ENCODE results near the gene VTI1A.

Gene VTI1A

DNA sequence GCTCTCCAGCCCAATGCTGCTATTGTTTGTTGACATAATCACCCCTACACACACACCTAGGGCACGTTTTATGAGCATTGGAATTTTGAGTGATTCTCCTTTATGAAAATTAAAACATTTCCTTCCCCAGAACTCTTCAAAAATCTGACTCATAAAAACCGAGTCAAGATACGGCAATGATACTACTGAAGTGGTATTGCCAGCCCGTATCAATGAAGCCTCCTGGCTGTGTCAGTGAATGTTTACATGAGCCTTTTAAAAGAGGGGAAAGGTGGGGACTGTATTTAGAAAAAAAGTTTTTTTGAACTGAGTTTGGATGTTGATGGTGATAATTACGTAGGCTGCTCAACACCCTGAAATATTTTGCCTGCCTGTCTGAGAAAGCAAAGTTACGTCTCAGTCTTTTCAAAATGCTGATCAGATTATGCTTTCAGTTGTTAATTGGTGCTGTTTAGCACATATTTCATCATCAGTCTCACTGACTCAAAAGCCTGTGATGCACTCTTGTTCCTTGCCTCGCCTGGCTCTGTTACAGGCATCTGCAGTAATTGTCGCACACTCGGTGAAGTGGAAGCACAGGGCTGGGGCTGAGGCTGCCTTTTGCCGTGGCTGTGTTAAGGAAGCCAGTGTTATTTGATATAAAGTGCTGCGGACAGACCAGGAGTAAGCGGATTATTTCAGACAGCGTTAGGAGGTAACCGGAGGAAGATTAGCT lies 345.6 kb downstream of the VTI1A start:
- DNase-seq = no peak

GRCh38 chr10:112793202-112793921 lies 346.3 kb downstream of the VTI1A start:
- DNase-seq = no peak

DNA sequence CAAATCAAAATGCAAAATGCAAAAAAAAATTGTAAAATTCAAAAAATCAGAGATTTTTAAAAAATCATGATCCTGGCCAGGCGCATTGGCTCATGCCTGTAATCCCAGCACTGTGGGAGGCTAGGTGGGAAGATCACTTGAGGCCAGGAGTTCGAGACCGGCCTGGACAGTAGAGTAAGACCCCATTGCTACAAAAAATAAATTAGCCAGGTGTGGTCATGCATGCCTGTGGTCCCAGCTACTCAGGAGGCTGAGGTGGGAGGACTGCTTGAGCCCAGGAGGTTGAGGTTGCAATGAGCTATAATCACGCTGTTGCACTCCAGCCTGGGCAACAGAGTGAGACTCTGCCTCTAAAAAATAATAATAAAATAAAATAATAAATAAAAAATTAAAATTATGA lies 347.2 kb downstream of the VTI1A start:
- DNase-seq = no peak

GRCh38 chr10:112795067-112795466 lies 348.1 kb downstream of the VTI1A start:
- no peak for DNase-seq

GRCh38 chr10:112797197-112797596 lies 350.2 kb downstream of the VTI1A start:
- no peak for DNase-seq

- no peak for DNase-seq
Measured at GRCh38 chr10:112797855-112798254, 350.8 kb downstream of the VTI1A start.

DNA sequence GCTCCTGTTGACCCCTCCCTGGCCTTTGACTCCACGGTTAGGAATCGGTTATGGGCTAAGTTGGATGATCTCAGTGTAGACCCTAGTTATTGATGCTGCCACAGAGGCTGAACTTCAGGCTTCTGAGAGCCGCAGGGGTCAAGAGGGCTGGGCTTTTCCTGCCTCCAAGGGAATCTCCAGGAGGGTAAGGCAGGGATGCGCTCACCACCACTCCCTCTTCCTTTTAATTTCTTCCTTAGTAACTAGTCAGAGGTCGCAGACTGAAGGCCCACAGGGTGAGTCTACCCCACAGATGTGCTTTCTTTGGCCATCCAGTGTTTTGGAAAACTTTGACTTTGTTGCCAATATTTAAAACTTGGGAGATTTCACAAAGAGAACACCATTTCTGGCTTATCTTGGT lies 352.0 kb downstream of the VTI1A start:
- no peak for DNase-seq

GRCh38 chr10:112799726-112800510 lies 352.9 kb downstream of the VTI1A start:
- DNase-seq = no peak

DNA sequence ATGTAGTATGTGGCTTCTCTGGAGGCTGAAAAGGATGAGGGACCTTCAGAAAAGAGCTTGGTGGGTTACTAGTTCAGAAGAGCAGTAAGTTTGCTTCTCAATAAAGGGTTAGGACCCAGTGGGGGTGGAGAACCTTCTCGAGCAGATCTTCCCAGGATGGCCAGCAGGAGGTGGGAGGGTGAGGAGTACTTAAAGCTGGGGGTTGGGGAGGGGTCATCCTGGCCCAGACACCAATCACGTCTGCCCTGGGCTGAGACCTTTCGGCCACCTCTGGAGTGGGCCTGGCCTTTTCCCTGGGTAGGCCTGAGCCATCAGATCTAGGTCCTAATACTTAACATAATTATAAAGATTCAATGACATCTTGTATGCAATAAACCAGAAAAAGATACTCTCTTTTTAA lies 354.0 kb downstream of the VTI1A start:
- no peak for DNase-seq

- no peak for DNase-seq
Measured at GRCh38 chr10:112801748-112802147, 354.7 kb downstream of the VTI1A start.

DNA sequence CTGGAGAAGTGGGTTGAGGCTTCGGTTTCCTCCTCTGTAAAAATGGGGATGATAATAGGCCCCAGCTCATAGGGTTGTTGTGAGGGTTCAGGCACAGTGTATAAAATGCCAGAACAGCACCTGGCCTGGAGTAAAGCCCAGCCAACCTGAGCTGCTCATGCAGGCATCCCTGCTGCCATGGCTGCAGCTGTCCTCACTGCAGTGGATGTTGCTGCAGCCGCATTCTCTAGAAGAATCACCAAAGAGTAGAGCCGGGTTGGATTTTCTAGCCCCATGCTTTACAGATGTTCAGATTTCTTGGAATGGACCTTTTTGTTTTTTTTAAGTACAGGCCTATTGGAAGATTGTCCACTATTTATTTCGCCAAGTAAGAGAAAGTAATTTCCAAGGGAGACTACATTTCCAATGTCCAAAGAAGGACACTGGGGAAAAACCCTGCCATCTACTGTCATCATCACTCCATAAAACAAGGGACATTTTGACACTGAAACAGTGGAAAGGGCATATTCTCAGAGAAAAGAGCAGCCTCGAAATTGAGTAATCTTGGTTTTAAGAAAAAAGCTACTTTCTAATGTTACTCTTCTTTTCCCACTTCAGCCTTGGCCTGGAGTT lies 355.5 kb downstream of the VTI1A start:
- no peak for DNase-seq

GRCh38 chr10:112803961-112804401 lies 357.0 kb downstream of the VTI1A start:
- DNase-seq = no peak

GRCh38 chr10:112805254-112805590 lies 358.2 kb downstream of the VTI1A start:
- no peak for DNase-seq

GRCh38 chr10:112805701-112806100 lies 358.7 kb downstream of the VTI1A start:
- DNase-seq = no peak

GRCh38 chr10:112807013-112807412 lies 360.0 kb downstream of the VTI1A start:
- DNase-seq = no peak

GRCh38 chr10:112809736-112810135 lies 362.7 kb downstream of the VTI1A start:
- DNase-seq = no peak

DNA sequence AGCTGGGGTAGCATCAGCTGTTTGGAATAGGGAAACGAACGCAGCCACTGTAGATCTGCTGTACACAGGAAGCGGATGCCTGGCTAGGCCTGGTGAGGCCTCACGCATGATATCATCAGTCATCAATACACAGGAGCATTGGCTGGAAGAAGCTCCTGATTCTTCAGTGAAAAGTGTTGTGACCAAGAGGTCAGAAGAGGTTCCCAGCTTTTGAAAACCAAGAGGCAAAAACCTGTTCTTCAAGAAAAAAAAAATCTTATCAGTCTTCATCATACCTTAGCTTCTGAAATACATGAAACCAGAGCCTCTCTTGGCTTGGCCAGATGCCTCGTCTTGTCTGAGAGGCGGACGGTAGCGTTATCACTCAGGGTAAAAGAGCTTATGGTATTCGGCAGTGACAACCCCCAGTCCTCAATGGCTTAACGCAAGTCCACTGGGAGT lies 363.7 kb downstream of the VTI1A start:
- no peak for DNase-seq

GRCh38 chr10:112811741-112812551 lies 364.9 kb downstream of the VTI1A start:
- no peak for DNase-seq

DNA sequence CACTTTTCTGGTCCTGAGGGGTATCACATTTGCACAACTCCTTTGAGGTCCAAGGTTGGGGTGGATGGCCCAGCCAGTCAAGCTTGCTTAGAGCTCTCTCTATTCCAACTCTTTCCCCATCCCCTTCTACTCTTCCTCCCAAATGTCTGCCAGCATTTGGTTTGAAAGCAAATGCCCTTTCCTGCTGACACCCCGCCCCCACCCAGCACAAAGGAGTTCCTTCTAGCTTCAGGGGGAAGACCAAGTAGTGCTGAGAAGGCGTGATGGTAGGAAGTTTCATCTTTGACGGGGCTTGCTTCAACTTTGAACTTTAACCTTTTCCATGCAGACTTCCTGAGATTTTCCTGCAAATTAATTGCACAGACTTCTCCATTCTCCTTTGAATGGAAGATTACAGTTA lies 365.6 kb downstream of the VTI1A start:
- DNase-seq = no peak

DNA sequence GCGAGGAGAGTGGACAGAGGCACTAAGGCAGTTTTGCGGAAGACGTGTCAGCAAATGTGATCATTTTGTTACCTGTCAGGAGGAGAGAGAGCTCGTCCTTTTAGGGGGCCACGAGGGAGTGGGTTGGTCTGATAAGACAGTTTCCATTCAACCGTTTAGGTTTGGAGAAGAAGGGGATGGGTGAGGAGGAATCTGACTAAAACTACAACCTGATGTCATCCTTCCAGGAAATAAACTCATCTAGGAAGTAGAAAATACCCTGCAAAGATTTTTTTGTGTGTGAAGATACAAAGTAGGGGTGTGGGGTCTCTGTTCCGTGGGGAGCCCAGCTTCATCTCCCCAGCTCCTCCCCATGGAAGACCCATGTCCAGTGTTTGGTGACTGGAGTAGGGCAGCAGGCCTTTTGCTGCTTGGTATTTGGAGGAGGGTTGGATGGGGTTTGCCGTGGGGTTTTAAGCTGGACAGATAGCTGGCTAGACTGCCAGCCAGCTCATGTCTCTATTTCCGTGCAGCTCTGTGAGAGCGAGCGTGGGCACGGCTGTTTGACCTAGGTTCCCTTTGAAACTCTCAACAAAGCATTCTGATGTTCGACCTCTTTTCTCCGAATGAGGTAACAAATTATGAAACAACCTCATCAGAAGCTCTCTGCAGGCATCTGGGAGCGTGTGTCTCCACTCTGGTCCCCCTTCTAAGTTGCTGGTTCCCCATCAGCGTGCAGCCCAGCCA lies 367.0 kb downstream of the VTI1A start:
- no peak for DNase-seq

DNA sequence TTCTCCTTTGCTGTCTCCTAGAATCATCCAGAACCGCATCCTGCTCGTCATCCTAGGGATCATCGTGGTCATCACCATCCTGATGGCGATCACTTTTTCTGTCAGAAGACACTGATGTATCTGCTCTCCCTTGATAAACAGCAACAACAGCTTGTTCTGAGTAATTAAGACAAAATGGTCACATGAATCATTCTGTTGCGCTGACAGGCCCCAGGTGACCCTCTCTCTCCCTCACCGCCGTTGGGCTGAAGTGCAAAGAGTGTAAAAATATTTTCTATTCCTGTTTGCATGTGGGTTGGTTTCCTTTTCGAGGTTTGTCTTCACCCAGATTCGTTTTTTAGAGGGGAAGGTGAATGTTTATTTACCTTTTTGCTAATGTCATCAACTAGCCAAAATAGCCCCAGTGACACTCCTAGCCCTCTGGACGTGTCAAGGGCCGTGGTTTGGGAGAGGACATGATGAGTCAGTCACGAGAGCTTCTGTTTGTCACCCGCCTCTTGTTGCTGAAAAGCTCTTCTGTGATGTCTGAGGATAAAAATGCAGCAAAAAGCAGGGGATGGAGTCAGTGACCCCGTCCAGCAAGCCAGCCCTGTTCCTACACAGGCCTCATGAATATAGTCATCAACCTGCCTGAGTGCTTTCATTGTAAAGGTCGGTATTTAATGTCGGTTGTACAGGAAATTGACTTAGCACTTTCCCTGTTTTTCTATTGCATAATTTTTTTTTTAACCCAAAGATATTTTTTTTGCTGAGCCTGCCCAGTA lies 368.4 kb downstream of the VTI1A start:
- no peak for DNase-seq
